H1 (cell line): Measurements from ENCODE around the gene NRXN3. TPM values are rescaled to one million over a fixed set of nuclear protein-coding genes. Genes with fewer than 3 reads are reported as not detected.

Source experiments
- CTCF ChIA-PET: fragments of 300-600 bp; sonication (Branson Sonifier 250); formaldehyde crosslinking; loops from one replicate; lab custom pipeline; 2021; ENCODE audit not compliant: partially characterized antibody; lab: Charles Lee
- POLR2A ChIA-PET: fragments of 300-600 bp; sonication (Branson Sonifier 250); formaldehyde crosslinking; loops from one replicate; lab custom pipeline; 2021; ENCODE audit warnings: inconsistent platforms; ENCODE audit not compliant: partially characterized antibody; lab: Charles Lee
- DNase-seq, 2 experiments: peaks; one replicate each; pipeline versions ENCODE4 v3.0.0 to v3.0.0-alpha.2; 2010 to 2022; ENCODE audit warnings: low spot score in 2 of 2, low read depth in 1 of 2, mixed read lengths in 1 of 2
- FAIRE-seq: peaks from 2 replicates; lab custom pipeline; 2011; peaks lifted over from hg19 to GRCh38; lab: Jason Lieb, UNC
- H2AFZ ChIP-seq: 2 replicates; pipeline ENCODE4 v1.8.1; 2012; ENCODE audit warnings: low read length, inconsistent platforms
- H2AK5ac ChIP-seq: 2 replicates; pipeline ENCODE4 v1.6.1; 2013; ENCODE audit warnings: low read depth, low read length
- H2BK120ac ChIP-seq: replicated peaks from 2 replicates; pipeline ENCODE3; 2013; ENCODE audit warnings: low read depth, low read length, inconsistent platforms
- H2BK12ac ChIP-seq: 2 replicates; pipeline ENCODE4 v1.6.1; 2013; ENCODE audit warnings: low read depth, low read length
- H2BK15ac ChIP-seq: 2 replicates; pipeline ENCODE4 v1.6.1; 2013; ENCODE audit warnings: low read length
- H2BK20ac ChIP-seq: 2 replicates; pipeline ENCODE4 v1.6.1; 2013; ENCODE audit warnings: low read length
- H2BK5ac ChIP-seq: 2 replicates; pipeline ENCODE4 v1.6.1; 2013; ENCODE audit warnings: low read depth, low read length
- H3K14ac ChIP-seq: 2 replicates; pipeline ENCODE4 v1.6.1; 2013; ENCODE audit warnings: inconsistent platforms; ENCODE audit not compliant: insufficient read length
- H3K18ac ChIP-seq: 2 replicates; pipeline ENCODE4 v1.6.1; 2013; ENCODE audit warnings: low read length; ENCODE audit errors: extremely low read depth
- H3K23ac ChIP-seq: 2 replicates; pipeline ENCODE4 v1.6.1; 2013; ENCODE audit warnings: inconsistent platforms; ENCODE audit not compliant: insufficient read length
- H3K23me2 ChIP-seq: 2 replicates; pipeline ENCODE4 v1.6.1; 2013; ENCODE audit warnings: low read depth, low read length
- H3K27ac ChIP-seq: 2 replicates; pipeline ENCODE4 v1.6.1; 2011; ENCODE audit warnings: low read depth, low read length, inconsistent platforms
- H3K27me3 ChIP-seq, 4 experiments: replicated peaks in 1 of 4; 1 replicate in 1 of 4; 2 replicates in 3 of 4; pipeline versions ENCODE4 v1.6.1 to v1.8.1; 2011 to 2013; ENCODE audit warnings: low read length in 3 of 4, mild to moderate bottlenecking in 3 of 4, inconsistent platforms in 2 of 4, mixed read lengths in 2 of 4, moderate library complexity in 1 of 4; ENCODE audit not compliant: control insufficient read depth in 3 of 4, insufficient read depth in 3 of 4; ENCODE audit errors: extremely low read depth in 1 of 4
- H3K36me3 ChIP-seq, 4 experiments: 2 replicates each; pipeline versions ENCODE4 v1.6.1 to v1.8.1; 2011 to 2013; ENCODE audit warnings: mild to moderate bottlenecking in 4 of 4, low read length in 3 of 4, moderate library complexity in 2 of 4, control low read depth in 1 of 4, inconsistent platforms in 1 of 4; ENCODE audit not compliant: insufficient read depth in 4 of 4, control insufficient read depth in 2 of 4
- H3K4ac ChIP-seq: replicated peaks from 2 replicates; pipeline ENCODE3; 2013; ENCODE audit warnings: low read length, low read depth, mixed read lengths, inconsistent platforms; ENCODE audit not compliant: insufficient read length
- H3K4me1 ChIP-seq, 4 experiments: replicated peaks in 1 of 4; 1 replicate in 1 of 4; 2 replicates in 3 of 4; pipeline versions ENCODE4 v1.6.1 to v1.8.1; 2011 to 2013; ENCODE audit warnings: low read length in 3 of 4, inconsistent platforms in 2 of 4, mixed read lengths in 1 of 4; ENCODE audit not compliant: insufficient read depth in 4 of 4, control insufficient read depth in 3 of 4
- H3K4me2 ChIP-seq, 2 experiments: 2 replicates each; pipeline versions ENCODE4 v1.6.1 to v1.8.1; 2011 to 2013; ENCODE audit warnings: low read depth in 2 of 2, low read length in 2 of 2, control low read depth in 1 of 2, inconsistent platforms in 1 of 2, mild to moderate bottlenecking in 1 of 2; ENCODE audit not compliant: insufficient read depth in 1 of 2
- H3K4me3 ChIP-seq, 4 experiments: fragments of 200-600, 300-600 bp in 1 of 4; sonication (generic), shearing (Covaris generic), sonication (Bioruptor Twin) in 1 of 4; 2 replicates each; pipeline versions ENCODE4 v1.5.1 to v1.8.1; 2011 to 2016; ENCODE audit warnings: low read length in 4 of 4, low read depth in 3 of 4, control low read depth in 2 of 4, inconsistent platforms in 2 of 4, mild to moderate bottlenecking in 2 of 4, mixed read lengths in 1 of 4, moderate library complexity in 1 of 4; ENCODE audit not compliant: insufficient read depth in 2 of 4; ENCODE audit errors: extremely low read depth in 1 of 4
- H3K56ac ChIP-seq: replicated peaks from 2 replicates; pipeline ENCODE3; 2013; ENCODE audit warnings: low read depth, mild to moderate bottlenecking, mixed read lengths, low read length, inconsistent platforms; ENCODE audit not compliant: insufficient read length
- H3K79me1 ChIP-seq: 2 replicates; pipeline ENCODE4 v1.6.1; 2013; ENCODE audit warnings: low read depth, low read length, control low read depth
- H3K79me2 ChIP-seq, 2 experiments: 2 replicates each; pipeline versions ENCODE4 v1.6.1 to v1.8.1; 2012 to 2013; ENCODE audit warnings: low read length in 2 of 2, mild to moderate bottlenecking in 2 of 2, inconsistent platforms in 1 of 2; ENCODE audit not compliant: insufficient read depth in 2 of 2, control insufficient read depth in 1 of 2
- H3K9ac ChIP-seq, 4 experiments: replicated peaks in 1 of 4; 1 replicate in 1 of 4; 2 replicates in 3 of 4; pipeline versions ENCODE4 v1.6.1 to v1.8.1; 2011 to 2013; ENCODE audit warnings: low read depth in 3 of 4, low read length in 3 of 4, control low read depth in 2 of 4, mild to moderate bottlenecking in 2 of 4, moderate library complexity in 2 of 4, inconsistent platforms in 1 of 4; ENCODE audit errors: extremely low read depth in 1 of 4
- H3K9me3 ChIP-seq, 2 experiments: 2 replicates each; pipeline versions ENCODE4 v1.6.1 to v1.8.1; 2012 to 2013; ENCODE audit warnings: mild to moderate bottlenecking in 2 of 2, moderate library complexity in 2 of 2, control low read depth in 1 of 2, inconsistent platforms in 1 of 2, low read depth in 1 of 2, low read length in 1 of 2, mixed read lengths in 1 of 2; ENCODE audit not compliant: insufficient read depth in 2 of 2
- H4K20me1 ChIP-seq, 2 experiments: replicated peaks in 1 of 2; 2 replicates each; pipeline versions ENCODE3 to v1.8.1; 2011 to 2013; ENCODE audit warnings: inconsistent platforms in 2 of 2, low read length in 2 of 2, mild to moderate bottlenecking in 1 of 2; ENCODE audit not compliant: insufficient read depth in 2 of 2, control insufficient read depth in 1 of 2
- H4K5ac ChIP-seq: 2 replicates; pipeline ENCODE4 v1.6.1; 2013; ENCODE audit warnings: low read length, low read depth, mixed read lengths, inconsistent platforms; ENCODE audit not compliant: insufficient read length
- H4K8ac ChIP-seq: 2 replicates; pipeline ENCODE4 v1.8.0; 2013; ENCODE audit warnings: mild to moderate bottlenecking, moderate library complexity, low read length, inconsistent platforms; ENCODE audit not compliant: insufficient read depth; ENCODE audit errors: extremely low read depth
- H4K91ac ChIP-seq: replicated peaks from 2 replicates; pipeline ENCODE3; 2013; ENCODE audit warnings: low read length, mixed read lengths, inconsistent platforms; ENCODE audit not compliant: insufficient read length
- CBX8 ChIP-seq: fragments of 300-800, 300-1000 bp; sonication (generic); IDR thresholded peaks from 2 replicates; pipeline ENCODE4 v1.7.1; 2016; ENCODE audit warnings: low read depth, low read length, borderline replicate concordance
- PHF8 ChIP-seq: fragments of 200-600 bp; sonication (generic); conservative IDR thresholded peaks from 2 replicates; pipeline ENCODE4 v1.7.1; 2012; ENCODE audit warnings: low read depth, mild to moderate bottlenecking, inconsistent platforms, low read length, moderate library complexity
- WGBS, 2 experiments: shearing (Covaris generic) in 1 of 2; methylation state at CpG; one replicate each; pipeline versions ENCODE4 v1.1.6 to v1.1.7; 2013 to 2015; ENCODE audit warnings: low lambda C conversion rate in 2 of 2, mixed read lengths in 2 of 2, inconsistent platforms in 1 of 2, low coverage in 1 of 2, missing lambda C conversion rate in 1 of 2; ENCODE audit not compliant: insufficient replicate concordance in 2 of 2, insufficient coverage in 1 of 2, insufficient read length in 1 of 2; ENCODE audit errors: extremely low coverage in 1 of 2, missing lambda C conversion rate in 1 of 2; 5-methylcytosine and 5-hydroxymethylcytosine counted together
- polyA plus RNA-seq, 7 experiments: library from polyadenylated mRNA; depleted of rRNA in 3 of 7; stranded (reverse) in 5 of 7; unstranded in 2 of 7; fragments of >200 nt in 5 of 7; fragments of 200-250 nt in 2 of 7; gene quantifications; 1 replicate in 5 of 7; 2 replicates in 1 of 7; 4 replicates in 1 of 7; pipeline versions ENCODE4 v1.2.1 to v1.2.3, GENCODE V29; 2011 to 2013; ENCODE audit warnings: missing spikeins in 2 of 7, mixed read lengths in 2 of 7
- total RNA-seq: library from RNA; stranded (reverse); fragmentation: NEBNext Ultra II Directional; extraction: Animal tissue kit (Norgen Biotek cat#: 25700); gene quantifications from 2 replicates; pipeline ENCODE4 v1.2.1, GENCODE V29; 2021

NRXN3 gene
- total and polyA plus RNA-seq, 2 of the 8 experiments (the other 6 are each of a cell fraction or from before 2014, with no cell fraction given) = 2.6 to 4.1 TPM

GRCh38 chr14:78156196-78156595, 14.0 kb upstream of the NRXN3 start:
- no peak overlapping the region for H3K4ac ChIP-seq
- H4K20me1 ChIP-seq = no peaks in the 10 kb centered on the region
- TF ChIP-seq CBX8 = no peak
- TF ChIP-seq PHF8 = no peak
- H2BK5ac ChIP-seq = no peak overlapping the region
- DNase-seq = no peak
- no peak for FAIRE-seq
- H3K9ac ChIP-seq = no peak overlapping the region
- H3K14ac ChIP-seq = no peak overlapping the region
- H3K18ac ChIP-seq = no peak overlapping the region
- H4K8ac ChIP-seq = no peak overlapping the region
- no peak overlapping the region for H2AK5ac ChIP-seq
- H4K91ac ChIP-seq = no peak overlapping the region
- H3K4me1 ChIP-seq = peaks cover 0 to 4% (median under 1%) of the 10 kb centered on the region in 4 experiments; a peak in 1 of 7 replicates
- no peak overlapping the region for H3K23ac ChIP-seq
- H3K23me2 ChIP-seq = no peaks in the 10 kb centered on the region; the same call in 1 of the 2 replicates
- no peak overlapping the region for H3K4me3 ChIP-seq
- H3K56ac ChIP-seq = no peak overlapping the region
- no peaks in the 10 kb centered on the region for H3K27me3 ChIP-seq
- CTCF ChIA-PET = interaction anchor here (0.6 to 5.9 kb wide), 8 partner anchors 9 to 441 kb away, joined by 3 to 35 read pairs (median 6); partner anchors contain the start of gene NRXN3
- H2BK15ac ChIP-seq = no peak overlapping the region
- no peaks in the 10 kb centered on the region for H3K9me3 ChIP-seq
- POLR2A ChIA-PET = interaction anchor here (0.6 kb wide), 1 partner anchor 134 kb away, joined by 3 read pairs; no protein-coding TSS in a partner anchor
- H2BK12ac ChIP-seq = no peak overlapping the region
- no peak overlapping the region for H3K4me2 ChIP-seq
- no peaks in the 10 kb centered on the region for H3K79me2 ChIP-seq
- no peak overlapping the region for H2AFZ ChIP-seq
- H4K5ac ChIP-seq = no peak overlapping the region
- 96% methylated on average over 2 of the region's 2 CpGs; no CpG with 5 or more reads in 1 of the 2 experiments for WGBS, 2 experiments
- H3K79me1 ChIP-seq = no peaks in the 10 kb centered on the region
- H2BK20ac ChIP-seq = peak overlapping the region; percentile 75; the same call in 1 of the 2 replicates
- H3K27ac ChIP-seq = no peak overlapping the region
- H2BK120ac ChIP-seq = no peak overlapping the region
- H3K36me3 ChIP-seq = no peaks in the 10 kb centered on the region
